ENCODE results near the gene PLEKHA8. TPM values are rescaled to one million over a fixed set of nuclear protein-coding genes. Genes with fewer than 3 reads are reported as not detected.

PLEKHA8 gene
- total RNA-seq (2012; rRNA removed) = 8.4 and 10.7 TPM in 2 replicates

- H3K9ac ChIP-seq (ENCODE audit: low read depth, low read length) = peak within 1 kb of the TSS; percentile 83
- H3K4me1 ChIP-seq (ENCODE audit: control insufficient read depth, insufficient read depth, low read length) = peaks cover 34% of the 10 kb centered on the region
- H3K27me3 ChIP-seq (ENCODE audit: control insufficient read depth, insufficient read depth, low read length) = no peaks in the 10 kb centered on the region
- peak within 1 kb of the TSS; percentile 92 for H3K4me3 ChIP-seq (ENCODE audit: low read length)
- peak within 1 kb of the TSS; percentile 90 for H3K4me2 ChIP-seq (ENCODE audit: low read length)
- no peaks in the 10 kb centered on the region for H3K36me3 ChIP-seq (ENCODE audit: insufficient read depth, low read length)
- no peaks in the 10 kb centered on the region for H3K9me3 ChIP-seq (replicated peaks; ENCODE audit: low read length)
These were observed at the start of gene PLEKHA8 for GRCh38 chr7:30028216-30028748. TSS of gene PLEKHA8 (plus strand) at chr7:30028412. CDS start at chr7:30028763, 351 bp downstream.

DNA sequence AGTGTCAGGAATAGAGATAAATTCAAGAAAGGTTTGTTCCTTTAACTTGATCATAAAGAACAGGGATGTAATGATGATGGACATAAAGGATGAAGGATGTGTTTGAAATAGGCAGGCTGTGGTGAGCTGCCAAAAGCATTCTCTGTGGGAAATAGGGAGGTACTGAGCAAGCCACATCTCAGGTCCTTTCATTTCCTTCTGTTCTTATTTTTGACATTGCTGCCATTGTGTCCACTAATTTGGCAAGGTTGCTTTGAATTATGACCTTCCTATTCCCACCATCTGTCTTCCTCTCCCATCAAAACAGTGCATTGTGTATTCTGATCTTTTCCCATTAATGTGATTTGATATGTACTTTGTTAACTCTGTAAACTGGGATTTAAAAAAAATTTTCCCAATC lies 48.1 kb upstream of the PLEKHA8 start:
- no peak overlapping the region for H3K4me3 ChIP-seq (ENCODE audit: low read length)
- no peak overlapping the region for H3K9ac ChIP-seq (ENCODE audit: low read depth, low read length)
- H3K4me1 ChIP-seq (ENCODE audit: control insufficient read depth, insufficient read depth, low read length) = no peaks in the 10 kb centered on the region
- H3K27me3 ChIP-seq (ENCODE audit: control insufficient read depth, insufficient read depth, low read length) = no peaks in the 10 kb centered on the region
- no peaks in the 10 kb centered on the region for H3K9me3 ChIP-seq (replicated peaks; ENCODE audit: low read length)
- H3K4me2 ChIP-seq (ENCODE audit: low read length) = no peak overlapping the region
- no peaks in the 10 kb centered on the region for H3K36me3 ChIP-seq (ENCODE audit: insufficient read depth, low read length)

GRCh38 chr7:29987083-29987482 lies 41.1 kb upstream of the PLEKHA8 start:
- no peaks in the 10 kb centered on the region for H3K36me3 ChIP-seq (ENCODE audit: insufficient read depth, low read length)
- no peaks in the 10 kb centered on the region for H3K9me3 ChIP-seq (replicated peaks; ENCODE audit: low read length)
- peaks cover 24% of the 10 kb centered on the region for H3K4me1 ChIP-seq (ENCODE audit: control insufficient read depth, insufficient read depth, low read length)
- peak overlapping the region; percentile 60 for H3K4me3 ChIP-seq (ENCODE audit: low read length)
- peak overlapping the region; percentile 87 for H3K4me2 ChIP-seq (ENCODE audit: low read length)
- H3K9ac ChIP-seq (ENCODE audit: low read depth, low read length) = peak overlapping the region; percentile 49
- no peaks in the 10 kb centered on the region for H3K27me3 ChIP-seq (ENCODE audit: control insufficient read depth, insufficient read depth, low read length)

DNA sequence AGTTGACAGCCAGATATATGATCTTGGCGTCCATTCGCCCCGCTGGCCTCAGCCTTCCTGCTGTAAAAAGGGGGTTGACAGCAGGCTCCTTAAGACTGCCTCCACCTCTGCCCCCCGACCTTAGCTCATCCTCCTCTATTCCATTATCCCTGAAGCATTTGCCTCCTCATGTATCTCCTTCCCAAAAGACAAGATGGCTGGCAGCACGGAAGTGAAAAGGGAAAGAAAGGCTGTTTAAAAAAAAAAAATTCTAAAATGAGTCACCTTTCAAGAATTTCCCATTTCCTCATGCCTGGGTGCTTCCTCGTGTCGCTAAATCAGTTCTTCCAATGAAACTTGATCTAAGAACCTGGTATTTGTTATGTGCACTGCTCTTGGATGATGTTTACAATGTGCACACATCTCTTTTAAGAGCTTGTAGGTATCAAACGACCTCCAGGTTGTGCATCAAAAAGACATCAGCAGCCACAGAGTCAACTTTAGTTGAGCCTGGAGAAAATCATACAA lies 40.3 kb upstream of the PLEKHA8 start:
- Histone ChIP-seq H3K4me2 (ENCODE audit: low read length) (peak overlapping the region; percentile 87), H3K9ac (ENCODE audit: low read depth, low read length) (peak overlapping the region; percentile 93), H3K9me3 (replicated peaks; ENCODE audit: low read length) (no peaks in the 10 kb centered on the region), H3K4me3 (ENCODE audit: low read length) (peak overlapping the region; percentile 96), H3K4me1 (ENCODE audit: control insufficient read depth, insufficient read depth, low read length) (peaks cover 24% of the 10 kb centered on the region), H3K36me3 (ENCODE audit: insufficient read depth, low read length) (no peaks in the 10 kb centered on the region), H3K27me3 (ENCODE audit: control insufficient read depth, insufficient read depth, low read length) (no peaks in the 10 kb centered on the region)

- Histone ChIP-seq H3K36me3 (ENCODE audit: insufficient read depth, low read length) (no peaks in the 10 kb centered on the region), H3K4me3 (ENCODE audit: low read length) (peak overlapping the region; percentile 96), H3K27me3 (ENCODE audit: control insufficient read depth, insufficient read depth, low read length) (no peaks in the 10 kb centered on the region), H3K4me1 (ENCODE audit: control insufficient read depth, insufficient read depth, low read length) (peaks cover 24% of the 10 kb centered on the region), H3K4me2 (ENCODE audit: low read length) (peak overlapping the region; percentile 87), H3K9me3 (replicated peaks; ENCODE audit: low read length) (no peaks in the 10 kb centered on the region), H3K9ac (ENCODE audit: low read depth, low read length) (peak overlapping the region; percentile 93)
These were observed 39.6 kb upstream of the PLEKHA8 start for GRCh38 chr7:29988424-29989256.

GRCh38 chr7:29989257-29989995 lies 38.8 kb upstream of the PLEKHA8 start, which contains the start of gene SCRN1:
TSS of gene SCRN1 (minus strand) at chr7:29989801. CDS start at chr7:29969067, 20,734 bp downstream.
- H3K9ac ChIP-seq (ENCODE audit: low read depth, low read length) = peak within 1 kb of the TSS; percentile 93
- no peaks in the 10 kb centered on the region for H3K9me3 ChIP-seq (replicated peaks; ENCODE audit: low read length)
- peak within 1 kb of the TSS; percentile 96 for H3K4me3 ChIP-seq (ENCODE audit: low read length)
- H3K27me3 ChIP-seq (ENCODE audit: control insufficient read depth, insufficient read depth, low read length) = no peaks in the 10 kb centered on the region
- peak within 1 kb of the TSS; percentile 87 for H3K4me2 ChIP-seq (ENCODE audit: low read length)
- no peaks in the 10 kb centered on the region for H3K36me3 ChIP-seq (ENCODE audit: insufficient read depth, low read length)
- peaks cover 24% of the 10 kb centered on the region for H3K4me1 ChIP-seq (ENCODE audit: control insufficient read depth, insufficient read depth, low read length)

- Histone ChIP-seq H3K9ac (ENCODE audit: low read depth, low read length) (no peak overlapping the region), H3K4me2 (ENCODE audit: low read length) (no peak overlapping the region), H3K9me3 (replicated peaks; ENCODE audit: low read length) (no peaks in the 10 kb centered on the region), H3K4me1 (ENCODE audit: control insufficient read depth, insufficient read depth, low read length) (peaks cover 32% of the 10 kb centered on the region), H3K36me3 (ENCODE audit: insufficient read depth, low read length) (no peaks in the 10 kb centered on the region), H3K4me3 (ENCODE audit: low read length) (no peak overlapping the region), H3K27me3 (ENCODE audit: control insufficient read depth, insufficient read depth, low read length) (no peaks in the 10 kb centered on the region)
These were observed 37.3 kb upstream of the PLEKHA8 start for GRCh38 chr7:29990931-29991330.

- Histone ChIP-seq H3K9me3 (replicated peaks; ENCODE audit: low read length) (no peaks in the 10 kb centered on the region), H3K4me1 (ENCODE audit: control insufficient read depth, insufficient read depth, low read length) (peaks cover 30% of the 10 kb centered on the region), H3K4me3 (ENCODE audit: low read length) (no peak overlapping the region), H3K4me2 (ENCODE audit: low read length) (no peak overlapping the region), H3K27me3 (ENCODE audit: control insufficient read depth, insufficient read depth, low read length) (no peaks in the 10 kb centered on the region), H3K36me3 (ENCODE audit: insufficient read depth, low read length) (no peaks in the 10 kb centered on the region), H3K9ac (ENCODE audit: low read depth, low read length) (no peak overlapping the region)
These were observed 36.3 kb upstream of the PLEKHA8 start for GRCh38 chr7:29991937-29992336.

DNA sequence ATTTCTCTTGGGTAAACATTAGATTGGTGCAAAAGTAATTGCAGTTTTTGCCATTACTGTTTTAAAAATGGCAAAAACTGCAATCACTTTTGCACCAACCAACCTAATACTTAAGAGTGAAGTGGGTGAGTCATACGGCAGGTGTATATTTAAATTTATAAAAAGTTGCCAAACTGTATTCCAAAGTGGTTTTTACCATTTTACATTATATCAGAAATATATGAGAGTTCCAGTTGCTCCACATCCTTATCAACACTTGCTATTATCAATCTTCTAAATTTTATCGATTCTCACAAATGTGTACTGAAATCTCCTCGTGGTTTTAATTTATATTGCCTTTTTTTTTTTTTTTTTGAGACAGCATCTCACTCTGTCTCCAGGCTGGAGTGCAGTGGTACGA lies 35.1 kb upstream of the PLEKHA8 start:
- H3K27me3 ChIP-seq (ENCODE audit: control insufficient read depth, insufficient read depth, low read length) = no peaks in the 10 kb centered on the region

GRCh38 chr7:29995652-29996051 lies 32.6 kb upstream of the PLEKHA8 start:
- Histone ChIP-seq H3K9me3 (replicated peaks; ENCODE audit: low read length) (no peaks in the 10 kb centered on the region), H3K36me3 (ENCODE audit: insufficient read depth, low read length) (no peaks in the 10 kb centered on the region), H3K4me3 (ENCODE audit: low read length) (no peak overlapping the region), H3K4me2 (ENCODE audit: low read length) (no peak overlapping the region), H3K4me1 (ENCODE audit: control insufficient read depth, insufficient read depth, low read length) (peaks cover 8% of the 10 kb centered on the region), H3K9ac (ENCODE audit: low read depth, low read length) (no peak overlapping the region), H3K27me3 (ENCODE audit: control insufficient read depth, insufficient read depth, low read length) (no peaks in the 10 kb centered on the region)

More for the DNA sequence above, 35.1 kb upstream of the PLEKHA8 start:
- H3K4me1 ChIP-seq (ENCODE audit: control insufficient read depth, insufficient read depth, low read length) = peaks cover 20% of the 10 kb centered on the region
- H3K9ac ChIP-seq (ENCODE audit: low read depth, low read length) = no peak overlapping the region
- H3K4me3 ChIP-seq (ENCODE audit: low read length) = no peak overlapping the region
- no peaks in the 10 kb centered on the region for H3K36me3 ChIP-seq (ENCODE audit: insufficient read depth, low read length)
- no peak overlapping the region for H3K4me2 ChIP-seq (ENCODE audit: low read length)
- H3K9me3 ChIP-seq (replicated peaks; ENCODE audit: low read length) = no peaks in the 10 kb centered on the region

DNA sequence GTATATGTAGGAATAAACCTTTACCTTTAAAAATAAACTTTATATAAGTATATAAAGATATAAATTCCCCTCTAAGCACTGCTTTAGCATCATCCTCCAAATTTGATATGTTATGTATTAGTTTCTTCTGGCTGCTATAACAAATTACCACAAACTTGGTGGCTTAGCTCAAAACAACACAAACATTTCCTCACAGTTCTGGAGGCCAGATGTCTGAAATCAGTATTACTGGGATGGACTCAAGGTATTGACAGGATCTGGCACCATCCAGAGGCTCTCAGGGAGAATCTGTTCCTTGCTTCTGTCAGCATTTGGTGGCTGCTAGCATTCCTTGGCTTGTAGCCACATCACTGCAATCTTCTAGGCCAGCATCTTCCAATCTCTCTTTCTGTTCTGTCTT lies 31.9 kb upstream of the PLEKHA8 start:
- no peak overlapping the region for H3K9ac ChIP-seq (ENCODE audit: low read depth, low read length)
- H3K36me3 ChIP-seq (ENCODE audit: insufficient read depth, low read length) = no peaks in the 10 kb centered on the region
- no peaks in the 10 kb centered on the region for H3K9me3 ChIP-seq (replicated peaks; ENCODE audit: low read length)
- H3K4me2 ChIP-seq (ENCODE audit: low read length) = no peak overlapping the region
- no peaks in the 10 kb centered on the region for H3K27me3 ChIP-seq (ENCODE audit: control insufficient read depth, insufficient read depth, low read length)
- H3K4me3 ChIP-seq (ENCODE audit: low read length) = no peak overlapping the region
- peaks cover 13% of the 10 kb centered on the region for H3K4me1 ChIP-seq (ENCODE audit: control insufficient read depth, insufficient read depth, low read length)

All from skeletal muscle satellite cell (primary cell).